Testis (tissue), 5 donors: Measurements from ENCODE around the gene EIF4E1B. TPM values are rescaled to one million over a fixed set of nuclear protein-coding genes. Genes with fewer than 3 reads are reported as not detected.

ENCODE experiments used
- DNase-seq: peaks from one replicate; pipeline ENCODE4 v3.0.0-alpha.2; 2019
- H3K27ac ChIP-seq, 2 donors: fragments of 200-600 bp; sonication (generic); one replicate each; pipeline ENCODE4 v1.5.1; 2019
- H3K27me3 ChIP-seq: fragments of 200-600 bp; sonication (generic); one replicate; pipeline ENCODE4 v1.5.1; 2019
- H3K36me3 ChIP-seq: fragments of 200-600 bp; sonication (generic); one replicate; pipeline ENCODE4 v1.5.1; 2017; ENCODE audit warnings: low read depth; ENCODE audit errors: missing control alignments
- H3K4me1 ChIP-seq: fragments of 200-600 bp; sonication (generic); one replicate; pipeline ENCODE4 v1.5.1; 2019
- H3K4me3 ChIP-seq, 2 donors: fragments of 200-600 bp; sonication (generic); one replicate each; pipeline ENCODE4 v1.5.1; 2017 to 2019
- H3K9me3 ChIP-seq: fragments of 200-600 bp; sonication (generic); one replicate; pipeline ENCODE4 v1.5.1; 2017
- POLR2A ChIP-seq: fragments of 450-650 bp; IDR thresholded peaks from one replicate; pipeline ENCODE4 v1.6.1; 2017; ENCODE audit warnings: antibody characterized with exemption, mild to moderate bottlenecking, moderate library complexity
- WGBS, 2 donors: methylation state at CpG; one replicate each; pipeline ENCODE4 v1.1.5; 2018; 5-methylcytosine and 5-hydroxymethylcytosine counted together
- intact Hi-C: fragments of 100-400 bp; cut with DNase I; formaldehyde crosslinking; loops from one replicate; pipeline ENCODE4 v1.15.1; 2023; ENCODE audit warnings: low total_unique reads
- long read RNA-seq, 2 donors: transcript quantifications; one replicate each; lab custom pipeline, GENCODE V29; 2026
- polyA plus RNA-seq: library from polyadenylated mRNA; stranded (reverse); fragments of 350-450 nt; fragmentation: Illumina TruSeq; extraction: RNeasy Lipid Tissue Mini Kit (QIAGEN cat#74804); gene quantifications from one replicate; pipeline ENCODE4 v1.2.3, GENCODE V29; 2014; ENCODE audit warnings: low read depth, low replicate concordance; ENCODE audit not compliant: insufficient read depth
- total RNA-seq, 2 donors: library from RNA; depleted of rRNA; stranded (reverse); fragments of >200 nt; gene quantifications; one replicate each; pipeline ENCODE4 v1.2.3, GENCODE V29; 2016
- TF ChIP-seq, protein P1 (sequence below), 3 experiments: fragments of 450-650 bp in 2 of 3; fragments of 200-600 bp in 1 of 3; sonication (generic) in 1 of 3; IDR thresholded peaks; one replicate each; pipeline ENCODE4 v1.5.1; 2016 to 2019; ENCODE audit warnings: antibody characterized with exemption in 3 of 3, mild to moderate bottlenecking in 2 of 3, moderate library complexity in 1 of 3

The EIF4E1B gene, protein sequence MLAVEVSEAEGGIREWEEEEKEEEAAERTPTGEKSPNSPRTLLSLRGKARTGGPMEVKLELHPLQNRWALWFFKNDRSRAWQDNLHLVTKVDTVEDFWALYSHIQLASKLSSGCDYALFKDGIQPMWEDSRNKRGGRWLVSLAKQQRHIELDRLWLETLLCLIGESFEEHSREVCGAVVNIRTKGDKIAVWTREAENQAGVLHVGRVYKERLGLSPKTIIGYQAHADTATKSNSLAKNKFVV
- 1 to 10 TPM in 1 of 2 donors, under 1 TPM in 1; 0.99 to 2.4 TPM for total RNA-seq
- polyA plus RNA-seq: 1.0 TPM
- long read RNA-seq, donor 1: 0 reads
- long read RNA-seq, donor 2: 0 reads

DNA sequence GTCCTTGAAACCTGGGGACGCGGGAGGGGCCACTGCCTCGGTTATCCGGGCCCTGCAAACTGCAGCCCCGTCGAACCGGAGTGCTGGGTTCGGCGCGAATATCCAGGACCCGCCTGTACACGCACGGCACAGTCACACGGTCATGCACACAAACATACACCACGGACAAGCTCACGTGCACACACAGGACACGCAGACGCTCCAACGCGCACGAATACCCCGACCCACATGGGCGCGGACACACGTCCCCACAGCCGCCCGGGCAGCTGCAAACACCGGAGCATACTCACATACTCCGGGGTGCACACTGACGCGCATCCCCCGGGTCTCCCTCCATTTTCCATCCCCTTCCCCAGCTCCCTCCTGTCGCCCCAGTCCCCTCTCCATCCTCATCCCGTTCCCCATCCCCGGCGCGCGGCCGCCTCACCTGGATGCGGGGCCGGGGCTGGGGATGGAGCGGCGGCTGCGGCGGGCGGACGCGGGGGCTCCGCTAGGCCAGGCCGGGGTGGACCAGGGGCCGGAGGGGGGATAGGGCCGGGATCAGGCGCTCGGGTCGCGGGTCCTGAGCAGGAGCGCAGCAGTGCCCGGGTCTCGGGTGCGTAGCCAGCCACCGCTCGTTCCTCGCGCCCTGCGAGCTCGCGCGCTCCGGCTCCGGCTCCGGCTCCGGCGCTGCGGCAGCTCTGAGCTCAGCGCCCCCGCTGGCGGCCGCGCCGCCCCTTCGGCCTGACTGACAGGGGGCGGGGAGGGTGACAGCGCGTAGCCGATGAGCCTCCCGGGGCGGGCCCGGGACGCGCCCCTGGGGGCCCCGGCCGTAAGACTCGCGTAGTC, at the start of gene EIF4E1B, which contains the start of gene SNCB:
EIF4E1B (plus strand) TSS at position 823 of the 828 bp plus-strand sequence. CDS start 12,113 bp downstream, outside the sequence.
SNCB (minus strand) TSS at position 682 of the 828 bp plus-strand sequence. CDS start 880 bp downstream, outside the sequence.
- peaks cover 9% of the 10 kb centered on the region for H3K4me1 ChIP-seq
- 0 to 1% methylated on average over 19 to 80 of the region's 94 CpGs for WGBS, 2 donors
- H3K4me3 ChIP-seq: peak within 1 kb of the TSS; percentile 26 to 52
- H3K9me3 ChIP-seq: no peaks in the 10 kb centered on the region
- H3K27ac ChIP-seq: no peak within 1 kb of the TSS
- no peaks in the 10 kb centered on the region for H3K27me3 ChIP-seq
- intact Hi-C loops: loop anchor here (10.0 kb wide), 1 partner anchor 85 kb away; the partner anchor contains the start of gene CDHR2
- peak; percentile 68 for DNase-seq
- TF ChIP-seq, protein P1, sequence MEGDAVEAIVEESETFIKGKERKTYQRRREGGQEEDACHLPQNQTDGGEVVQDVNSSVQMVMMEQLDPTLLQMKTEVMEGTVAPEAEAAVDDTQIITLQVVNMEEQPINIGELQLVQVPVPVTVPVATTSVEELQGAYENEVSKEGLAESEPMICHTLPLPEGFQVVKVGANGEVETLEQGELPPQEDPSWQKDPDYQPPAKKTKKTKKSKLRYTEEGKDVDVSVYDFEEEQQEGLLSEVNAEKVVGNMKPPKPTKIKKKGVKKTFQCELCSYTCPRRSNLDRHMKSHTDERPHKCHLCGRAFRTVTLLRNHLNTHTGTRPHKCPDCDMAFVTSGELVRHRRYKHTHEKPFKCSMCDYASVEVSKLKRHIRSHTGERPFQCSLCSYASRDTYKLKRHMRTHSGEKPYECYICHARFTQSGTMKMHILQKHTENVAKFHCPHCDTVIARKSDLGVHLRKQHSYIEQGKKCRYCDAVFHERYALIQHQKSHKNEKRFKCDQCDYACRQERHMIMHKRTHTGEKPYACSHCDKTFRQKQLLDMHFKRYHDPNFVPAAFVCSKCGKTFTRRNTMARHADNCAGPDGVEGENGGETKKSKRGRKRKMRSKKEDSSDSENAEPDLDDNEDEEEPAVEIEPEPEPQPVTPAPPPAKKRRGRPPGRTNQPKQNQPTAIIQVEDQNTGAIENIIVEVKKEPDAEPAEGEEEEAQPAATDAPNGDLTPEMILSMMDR (IDR thresholded peaks at IDR 0.05): no peak
- no peak for TF ChIP-seq POLR2A
- H3K36me3 ChIP-seq: no peaks in the 10 kb centered on the region

DNA sequence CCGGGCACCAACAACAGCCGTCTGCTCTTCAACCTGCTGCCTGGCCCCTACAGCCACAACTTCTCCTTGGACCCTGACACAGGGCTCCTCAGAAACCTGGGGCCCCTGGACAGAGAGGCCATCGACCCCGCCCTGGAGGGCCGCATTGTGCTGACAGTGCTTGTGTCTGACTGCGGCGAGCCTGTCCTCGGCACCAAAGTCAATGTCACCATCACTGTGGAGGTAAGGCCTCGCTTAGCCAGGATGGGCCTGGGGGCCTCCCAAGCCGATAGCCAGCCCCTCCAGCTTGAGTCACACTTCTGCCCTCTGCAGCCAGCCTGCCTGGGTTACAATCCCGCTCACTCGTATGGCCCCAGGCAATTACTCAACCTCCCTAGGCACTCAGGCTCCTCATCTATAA, 49.1 kb upstream of the EIF4E1B start:
- 94 to 100% methylated on average over 2 to 12 of the region's 12 CpGs for WGBS, 2 donors
- H3K27me3 ChIP-seq: no peaks in the 10 kb centered on the region
- DNase-seq: no peak
- TF ChIP-seq, protein P1 (IDR thresholded peaks at IDR 0.05): no peak
- no peak for TF ChIP-seq POLR2A
- no peaks in the 10 kb centered on the region for H3K9me3 ChIP-seq
- H3K4me1 ChIP-seq: no peaks in the 10 kb centered on the region
- no peak overlapping the region for H3K27ac ChIP-seq
- H3K4me3 ChIP-seq: no peak overlapping the region
- H3K36me3 ChIP-seq: no peaks in the 10 kb centered on the region
- intact Hi-C loops: no loop called here

DNA sequence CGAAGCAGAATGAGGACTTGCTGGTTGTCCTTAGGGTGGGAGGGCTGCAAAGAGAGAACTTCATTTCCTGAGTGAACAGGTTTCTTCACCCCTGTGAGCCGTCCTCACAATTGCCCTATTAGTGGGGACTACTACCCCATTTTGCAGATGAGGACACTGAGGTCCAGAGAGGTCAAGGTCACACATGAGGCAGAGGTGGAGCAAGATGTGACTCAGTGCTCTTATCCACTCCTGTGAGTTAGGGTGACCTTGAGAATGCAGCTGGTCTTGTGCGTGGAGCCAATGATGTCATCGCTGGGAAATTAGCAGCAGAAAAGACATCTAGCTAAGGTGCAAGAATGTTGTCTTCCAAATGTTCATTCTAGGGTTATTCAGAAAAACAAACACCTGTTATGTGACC, 47.4 kb upstream of the EIF4E1B start:
- no peaks in the 10 kb centered on the region for H3K4me1 ChIP-seq
- no peak overlapping the region for H3K27ac ChIP-seq
- no peaks in the 10 kb centered on the region for H3K9me3 ChIP-seq
- no peak for TF ChIP-seq POLR2A
- H3K4me3 ChIP-seq: no peak overlapping the region
- DNase-seq: no peak
- intact Hi-C loops: no loop called here
- no peaks in the 10 kb centered on the region for H3K36me3 ChIP-seq
- whole genome bisulfite sequencing, 2 donors: 60 to 69% methylated on average over 4 of the region's 4 CpGs
- no peaks in the 10 kb centered on the region for H3K27me3 ChIP-seq

DNA sequence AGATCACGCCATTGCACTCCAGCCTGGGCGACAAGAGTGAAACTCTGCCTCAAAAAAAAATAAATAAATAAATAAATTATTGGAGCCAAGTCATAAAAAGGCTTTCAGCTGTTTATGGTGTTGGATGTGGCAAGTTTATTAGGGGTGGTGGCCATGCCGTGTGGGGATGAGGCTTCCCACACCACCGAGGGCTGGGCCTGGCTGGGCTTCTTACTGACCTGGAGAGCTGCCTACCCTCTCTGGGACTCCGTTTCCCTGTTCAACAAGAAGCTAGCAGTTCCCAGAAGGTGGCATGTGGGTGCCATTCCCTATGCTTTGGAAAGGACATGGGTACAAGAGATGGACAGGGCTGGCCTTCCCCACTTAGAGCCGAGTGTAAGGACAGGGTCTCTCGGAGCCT, 43.1 kb upstream of the EIF4E1B start:
- intact Hi-C loops: no loop called here
- H3K9me3 ChIP-seq: no peaks in the 10 kb centered on the region
- WGBS, 2 donors: 82 to 85% methylated on average over 7 of the region's 7 CpGs
- H3K36me3 ChIP-seq: no peaks in the 10 kb centered on the region
- no peak overlapping the region for H3K27ac ChIP-seq
- TF ChIP-seq, protein P1 (IDR thresholded peaks at IDR 0.05): no peak
- TF ChIP-seq POLR2A: no peak
- H3K27me3 ChIP-seq: no peaks in the 10 kb centered on the region
- no peaks in the 10 kb centered on the region for H3K4me1 ChIP-seq
- H3K4me3 ChIP-seq: no peak overlapping the region
- no peak for DNase-seq

DNA sequence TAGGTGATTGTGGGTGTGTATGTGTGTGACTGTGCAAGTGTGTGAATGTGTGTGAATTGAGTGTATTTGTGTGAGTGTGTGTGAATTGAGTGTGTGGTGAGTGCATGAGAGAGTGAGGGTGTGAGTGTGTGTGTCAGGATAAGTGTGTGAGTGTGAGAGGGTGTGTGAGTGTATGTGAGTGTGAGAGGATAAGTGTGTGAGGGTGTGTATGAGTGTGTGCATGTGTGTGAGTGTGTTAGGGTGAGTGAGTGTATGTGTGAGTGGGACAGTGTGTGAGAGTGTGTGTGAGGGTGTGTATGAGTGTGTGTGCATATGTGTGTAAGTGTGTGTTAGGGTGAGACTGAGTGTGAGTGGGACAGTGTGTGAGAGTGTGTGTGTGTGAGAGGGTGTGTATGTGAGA, 42.2 kb upstream of the EIF4E1B start:
- intact Hi-C loops: no loop called here
- Histone ChIP-seq H3K4me1 (no peaks in the 10 kb centered on the region), H3K4me3 (no peak overlapping the region), H3K36me3 (no peaks in the 10 kb centered on the region), H3K9me3 (no peaks in the 10 kb centered on the region), H3K27me3 (no peaks in the 10 kb centered on the region), H3K27ac (no peak overlapping the region)
- TF ChIP-seq POLR2A: no peak
- TF ChIP-seq, protein P1 (IDR thresholded peaks at IDR 0.05): no peak
- no peak for DNase-seq
